Measurements from ENCODE around the gene XYLB. TPM values are rescaled to one million over a fixed set of nuclear protein-coding genes. Genes with fewer than 3 reads are reported as not detected.
A peak's percentile ranks its signal among the peaks of the same experiment; 100 is the strongest.

XYLB gene
- total and polyA plus RNA-seq, 9 donors, result 1.9 to 4.7 (median 3.3) TPM

GRCh38 chr3:38361496-38361895, 14.9 kb downstream of the XYLB start:
- H3K27me3 ChIP-seq (ENCODE audit: control insufficient read depth, insufficient read depth, low read length), result no peaks in the 10 kb centered on the region
- H3K4me3 ChIP-seq (ENCODE audit: low read length), result no peak overlapping the region
- H3K27ac ChIP-seq (ENCODE audit: low read length), result no peak overlapping the region
- no peaks in the 10 kb centered on the region for H3K4me1 ChIP-seq (ENCODE audit: control insufficient read depth, insufficient read depth, low read length)
- 75% methylated on average over 4 of the region's 4 CpGs for WGBS (ENCODE audit: insufficient coverage)
- no peaks in the 10 kb centered on the region for H3K9me3 ChIP-seq (replicated peaks; ENCODE audit: control insufficient read depth, low read depth, low read length)
- H3K36me3 ChIP-seq (ENCODE audit: control insufficient read depth, insufficient read depth, low read length), result peaks cover 22% of the 10 kb centered on the region
- no peak for DNase-seq

DNA sequence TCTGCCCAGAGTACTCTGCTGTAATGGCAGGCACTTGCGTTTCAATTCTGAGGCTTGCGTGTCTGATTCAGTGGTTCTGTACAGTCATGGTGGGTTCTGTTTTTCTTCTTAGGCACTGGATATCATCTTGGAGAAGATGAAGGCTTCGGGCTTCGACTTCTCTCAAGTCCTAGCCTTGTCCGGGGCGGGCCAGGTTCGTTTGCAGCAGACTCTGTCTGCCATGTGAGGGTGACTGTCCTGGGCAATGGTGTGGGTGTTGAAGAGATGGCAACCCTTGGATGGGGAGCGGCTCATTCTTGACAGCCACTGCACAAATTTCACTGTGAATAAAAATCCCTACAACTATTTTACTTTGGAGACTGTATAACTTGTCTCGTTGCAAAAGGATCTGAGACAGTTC, 16.2 kb downstream of the XYLB start:
- no CpG with 5 or more reads among the region's 9 CpGs for WGBS (ENCODE audit: insufficient coverage)
- no peaks in the 10 kb centered on the region for H3K27me3 ChIP-seq (ENCODE audit: control insufficient read depth, insufficient read depth, low read length)
- no peak for DNase-seq
- no peaks in the 10 kb centered on the region for H3K9me3 ChIP-seq (replicated peaks; ENCODE audit: control insufficient read depth, low read depth, low read length)
- no peak overlapping the region for H3K27ac ChIP-seq (ENCODE audit: low read length)
- no peak overlapping the region for H3K4me3 ChIP-seq (ENCODE audit: low read length)
- peaks cover 26% of the 10 kb centered on the region for H3K36me3 ChIP-seq (ENCODE audit: control insufficient read depth, insufficient read depth, low read length)
- no peaks in the 10 kb centered on the region for H3K4me1 ChIP-seq (ENCODE audit: control insufficient read depth, insufficient read depth, low read length)

DNA sequence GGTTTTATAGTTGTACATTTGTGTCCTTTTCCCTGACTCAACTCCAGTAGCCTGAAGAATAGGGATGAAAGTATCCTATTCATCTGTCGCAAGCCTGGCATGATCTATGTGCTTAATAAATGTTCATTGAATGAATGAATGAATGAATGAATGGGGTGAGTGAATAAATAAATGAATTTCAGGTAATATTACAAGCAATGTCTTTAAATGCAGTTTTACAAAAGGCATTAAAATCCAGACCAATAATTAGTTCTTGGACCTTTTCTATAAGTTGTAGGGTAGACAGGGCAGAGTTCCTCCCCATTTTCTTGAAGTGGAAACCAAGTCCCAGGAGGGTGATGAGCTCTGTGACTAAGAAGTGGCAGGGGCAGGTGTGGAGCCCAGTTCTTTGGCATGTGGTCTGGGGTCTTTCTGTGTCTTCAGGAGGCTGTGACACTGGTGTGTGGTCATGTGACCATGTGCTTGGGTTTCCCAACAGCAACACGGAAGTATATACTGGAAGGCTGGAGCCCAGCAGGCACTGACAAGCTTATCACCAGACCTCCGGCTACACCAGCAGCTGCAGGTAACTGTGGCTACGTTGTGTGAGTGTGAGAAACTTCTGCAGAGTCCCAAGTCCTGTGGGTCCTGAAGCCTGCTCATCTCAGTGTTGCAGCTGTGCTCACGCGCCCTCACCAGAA, 18.3 kb downstream of the XYLB start:
- H3K27ac ChIP-seq (ENCODE audit: low read length), result no peak overlapping the region
- H3K4me3 ChIP-seq (ENCODE audit: low read length), result no peak overlapping the region
- WGBS (ENCODE audit: insufficient coverage), result 91% methylated on average over 5 of the region's 6 CpGs
- H3K36me3 ChIP-seq (ENCODE audit: control insufficient read depth, insufficient read depth, low read length), result peaks cover 30% of the 10 kb centered on the region
- no peaks in the 10 kb centered on the region for H3K9me3 ChIP-seq (replicated peaks; ENCODE audit: control insufficient read depth, low read depth, low read length)
- no peaks in the 10 kb centered on the region for H3K27me3 ChIP-seq (ENCODE audit: control insufficient read depth, insufficient read depth, low read length)
- DNase-seq, result no peak
- H3K4me1 ChIP-seq (ENCODE audit: control insufficient read depth, insufficient read depth, low read length), result no peaks in the 10 kb centered on the region

DNA sequence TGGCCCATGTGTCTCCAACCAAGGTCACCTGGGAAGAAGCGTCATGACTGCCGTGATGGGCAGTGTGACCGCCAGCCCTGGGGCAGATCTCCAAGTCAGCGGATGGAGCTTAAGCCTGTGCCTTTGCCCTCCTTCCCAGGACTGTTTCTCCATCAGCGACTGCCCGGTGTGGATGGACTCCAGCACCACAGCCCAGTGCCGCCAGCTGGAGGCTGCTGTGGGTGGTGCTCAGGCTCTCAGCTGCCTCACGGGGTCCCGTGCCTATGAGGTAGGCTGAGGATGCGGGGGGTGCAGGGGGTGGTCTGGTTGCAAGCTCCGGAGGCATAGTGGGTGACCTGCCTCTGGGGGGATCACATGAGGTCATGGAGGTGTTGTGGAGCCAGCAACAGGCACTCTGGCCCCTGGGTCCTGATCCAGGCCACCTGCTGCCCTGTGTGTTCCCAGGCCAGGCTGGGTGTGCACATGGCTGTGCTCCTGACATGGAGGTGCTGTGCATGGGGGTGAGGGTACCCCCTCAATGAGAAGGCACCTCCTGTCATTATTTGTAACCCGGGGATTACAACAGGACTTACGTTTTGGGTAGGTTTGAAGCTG, 19.0 kb downstream of the XYLB start:
- Histone ChIP-seq H3K4me1 (ENCODE audit: control insufficient read depth, insufficient read depth, low read length) (no peaks in the 10 kb centered on the region), H3K4me3 (ENCODE audit: low read length) (no peak overlapping the region), H3K27me3 (ENCODE audit: control insufficient read depth, insufficient read depth, low read length) (no peaks in the 10 kb centered on the region), H3K9me3 (replicated peaks; ENCODE audit: control insufficient read depth, low read depth, low read length) (no peaks in the 10 kb centered on the region), H3K27ac (ENCODE audit: low read length) (no peak overlapping the region), H3K36me3 (ENCODE audit: control insufficient read depth, insufficient read depth, low read length) (peaks cover 38% of the 10 kb centered on the region)
- 90% methylated on average over 9 of the region's 13 CpGs for WGBS (ENCODE audit: insufficient coverage)
- DNase-seq, result no peak

GRCh38 chr3:38366082-38366481, 19.5 kb downstream of the XYLB start:
- WGBS (ENCODE audit: insufficient coverage), result 80% methylated on average over 1 of the region's 3 CpGs
- H3K4me3 ChIP-seq (ENCODE audit: low read length), result no peak overlapping the region
- H3K9me3 ChIP-seq (replicated peaks; ENCODE audit: control insufficient read depth, low read depth, low read length), result no peaks in the 10 kb centered on the region
- H3K36me3 ChIP-seq (ENCODE audit: control insufficient read depth, insufficient read depth, low read length), result peaks cover 41% of the 10 kb centered on the region
- H3K4me1 ChIP-seq (ENCODE audit: control insufficient read depth, insufficient read depth, low read length), result no peaks in the 10 kb centered on the region
- no peaks in the 10 kb centered on the region for H3K27me3 ChIP-seq (ENCODE audit: control insufficient read depth, insufficient read depth, low read length)
- no peak overlapping the region for H3K27ac ChIP-seq (ENCODE audit: low read length)
- DNase-seq, result no peak

GRCh38 chr3:38367779-38368178, 21.2 kb downstream of the XYLB start:
- Histone ChIP-seq H3K36me3 (ENCODE audit: control insufficient read depth, insufficient read depth, low read length) (peaks cover 44% of the 10 kb centered on the region), H3K27ac (ENCODE audit: low read length) (no peak overlapping the region), H3K4me1 (ENCODE audit: control insufficient read depth, insufficient read depth, low read length) (no peaks in the 10 kb centered on the region), H3K9me3 (replicated peaks; ENCODE audit: control insufficient read depth, low read depth, low read length) (no peaks in the 10 kb centered on the region), H3K27me3 (ENCODE audit: control insufficient read depth, insufficient read depth, low read length) (no peaks in the 10 kb centered on the region), H3K4me3 (ENCODE audit: low read length) (no peak overlapping the region)
- DNase-seq, result peak; percentile 17
- WGBS (ENCODE audit: insufficient coverage), result 13% methylated on average over 1 of the region's 3 CpGs

- no peaks in the 10 kb centered on the region for H3K27me3 ChIP-seq (ENCODE audit: control insufficient read depth, insufficient read depth, low read length)
- no peaks in the 10 kb centered on the region for H3K4me1 ChIP-seq (ENCODE audit: control insufficient read depth, insufficient read depth, low read length)
- no peak overlapping the region for H3K4me3 ChIP-seq (ENCODE audit: low read length)
- no CpG with 5 or more reads among the region's 5 CpGs for WGBS (ENCODE audit: insufficient coverage)
- H3K9me3 ChIP-seq (replicated peaks; ENCODE audit: control insufficient read depth, low read depth, low read length), result no peaks in the 10 kb centered on the region
- H3K36me3 ChIP-seq (ENCODE audit: control insufficient read depth, insufficient read depth, low read length), result peaks cover 46% of the 10 kb centered on the region
- DNase-seq, result no peak
- H3K27ac ChIP-seq (ENCODE audit: low read length), result no peak overlapping the region
These were observed 21.7 kb downstream of the XYLB start for GRCh38 chr3:38368238-38368637.

DNA sequence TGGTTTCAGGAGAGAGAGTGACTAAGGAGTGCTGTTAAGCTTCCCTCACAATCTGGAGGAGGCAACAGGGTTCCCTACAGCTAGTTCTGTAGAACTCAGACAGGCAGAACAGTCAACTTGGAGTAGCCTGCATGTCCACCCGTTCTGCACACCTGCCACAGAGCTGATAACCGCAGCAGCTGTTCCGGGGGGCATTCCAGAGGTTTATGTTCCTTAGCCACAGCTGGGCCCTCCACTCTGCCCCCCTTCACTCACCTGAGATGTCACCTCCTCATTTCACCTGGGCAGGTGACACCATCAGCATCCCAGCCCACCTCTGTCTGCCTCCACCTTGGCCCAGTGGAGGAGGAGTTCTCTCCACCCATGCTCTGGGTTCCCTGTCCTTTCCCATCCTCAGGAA, 22.6 kb downstream of the XYLB start:
- no peaks in the 10 kb centered on the region for H3K4me1 ChIP-seq (ENCODE audit: control insufficient read depth, insufficient read depth, low read length)
- H3K36me3 ChIP-seq (ENCODE audit: control insufficient read depth, insufficient read depth, low read length), result peaks cover 48% of the 10 kb centered on the region
- WGBS (ENCODE audit: insufficient coverage), result 80% methylated on average over 1 of the region's 3 CpGs
- H3K27ac ChIP-seq (ENCODE audit: low read length), result no peak overlapping the region
- H3K4me3 ChIP-seq (ENCODE audit: low read length), result no peak overlapping the region
- no peaks in the 10 kb centered on the region for H3K9me3 ChIP-seq (replicated peaks; ENCODE audit: control insufficient read depth, low read depth, low read length)
- no peaks in the 10 kb centered on the region for H3K27me3 ChIP-seq (ENCODE audit: control insufficient read depth, insufficient read depth, low read length)
- DNase-seq, result no peak

- H3K36me3 ChIP-seq (ENCODE audit: control insufficient read depth, insufficient read depth, low read length), result peaks cover 49% of the 10 kb centered on the region
- H3K27me3 ChIP-seq (ENCODE audit: control insufficient read depth, insufficient read depth, low read length), result no peaks in the 10 kb centered on the region
- no peaks in the 10 kb centered on the region for H3K4me1 ChIP-seq (ENCODE audit: control insufficient read depth, insufficient read depth, low read length)
- no peak for DNase-seq
- no peak overlapping the region for H3K4me3 ChIP-seq (ENCODE audit: low read length)
- no peaks in the 10 kb centered on the region for H3K9me3 ChIP-seq (replicated peaks; ENCODE audit: control insufficient read depth, low read depth, low read length)
- no peak overlapping the region for H3K27ac ChIP-seq (ENCODE audit: low read length)
- WGBS (ENCODE audit: insufficient coverage), result 89% methylated on average over 1 of the region's 2 CpGs
These were observed 23.6 kb downstream of the XYLB start for GRCh38 chr3:38370149-38370548.

DNA sequence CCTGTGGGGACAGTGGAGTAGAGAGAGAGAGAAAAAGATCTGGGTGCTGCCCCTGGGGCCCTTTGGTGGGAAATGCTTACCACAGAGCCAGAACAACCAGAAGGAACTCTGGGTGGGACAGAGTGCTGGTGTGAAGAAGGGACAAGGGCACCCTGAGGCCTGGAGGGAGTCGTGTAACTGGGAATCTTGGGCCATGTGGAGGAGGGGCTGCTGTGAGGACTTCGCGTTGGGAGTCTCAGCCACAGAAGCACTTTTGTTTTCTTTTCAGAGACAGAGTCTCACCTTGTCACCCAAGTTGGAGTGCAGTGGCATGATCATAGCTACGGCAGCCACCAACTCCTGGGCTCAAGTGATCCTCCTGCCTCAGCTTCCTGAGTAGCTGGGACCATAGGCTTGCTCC, 24.3 kb downstream of the XYLB start:
- no peak for DNase-seq
- H3K36me3 ChIP-seq (ENCODE audit: control insufficient read depth, insufficient read depth, low read length), result peaks cover 51% of the 10 kb centered on the region
- no peak overlapping the region for H3K4me3 ChIP-seq (ENCODE audit: low read length)
- H3K4me1 ChIP-seq (ENCODE audit: control insufficient read depth, insufficient read depth, low read length), result no peaks in the 10 kb centered on the region
- WGBS (ENCODE audit: insufficient coverage), result 67% methylated on average over 1 of the region's 4 CpGs
- no peak overlapping the region for H3K27ac ChIP-seq (ENCODE audit: low read length)
- H3K27me3 ChIP-seq (ENCODE audit: control insufficient read depth, insufficient read depth, low read length), result no peaks in the 10 kb centered on the region
- no peaks in the 10 kb centered on the region for H3K9me3 ChIP-seq (replicated peaks; ENCODE audit: control insufficient read depth, low read depth, low read length)
